Upper lobe of right lung (tissue), 1 donor: Measurements from ENCODE around the gene SIK2. TPM values are rescaled to one million over a fixed set of nuclear protein-coding genes. Genes with fewer than 3 reads are reported as not detected.
"Not testable (repeated sequence)": the region's sequence is repeated elsewhere in the genome, so short reads cannot be mapped to it uniquely, and the experiment has no call there.

Source experiments
- ATAC-seq: fragments of 200-7000 bp; cut with Tn5 transposase; one replicate; pipeline ENCODE4 v1.9.1; 2020; ENCODE audit warnings: mild to moderate bottlenecking, moderate library complexity
- DNase-seq: peaks from one replicate; pipeline ENCODE4 v3.0.0-alpha.2; 2020
- H3K27ac ChIP-seq: fragments of 200-600 bp; one replicate; pipeline ENCODE4 v1.8.0; 2022
- H3K27me3 ChIP-seq: fragments of 200-600 bp; one replicate; pipeline ENCODE4 v1.8.0; 2022; ENCODE audit warnings: mild to moderate bottlenecking
- H3K36me3 ChIP-seq: fragments of 200-600 bp; one replicate; pipeline ENCODE4 v1.8.0; 2022
- H3K4me1 ChIP-seq: fragments of 200-600 bp; one replicate; pipeline ENCODE4 v1.8.0; 2022
- H3K4me3 ChIP-seq: fragments of 200-600 bp; one replicate; pipeline ENCODE4 v1.8.0; 2022; ENCODE audit warnings: mild to moderate bottlenecking
- H3K9me3 ChIP-seq: fragments of 200-600 bp; one replicate; pipeline ENCODE4 v1.8.0; 2022
- intact Hi-C: fragments of 100-400 bp; cut with DNase I; formaldehyde crosslinking; loops from one replicate; pipeline ENCODE4 v1.11.0; 2022
- total RNA-seq: library from RNA; stranded (reverse); fragmentation: NEBNext Ultra II Directional; extraction: Animal tissue kit (Norgen Biotek cat#: 25700); gene quantifications from one replicate; pipeline ENCODE4 v1.2.1, GENCODE V29; 2021
- TF ChIP-seq, protein P1 (sequence below): fragments of 200-600 bp; IDR thresholded peaks from one replicate; pipeline ENCODE4 v1.8.0; 2022; ENCODE audit warnings: antibody characterized with exemption
- donor health status: DM: no; HTN: yes; CAD: no; lungs with severe emphysema.

Gene SIK2
- total RNA-seq, 1 donor from 2014 or later, result 32.6 TPM

DNA sequence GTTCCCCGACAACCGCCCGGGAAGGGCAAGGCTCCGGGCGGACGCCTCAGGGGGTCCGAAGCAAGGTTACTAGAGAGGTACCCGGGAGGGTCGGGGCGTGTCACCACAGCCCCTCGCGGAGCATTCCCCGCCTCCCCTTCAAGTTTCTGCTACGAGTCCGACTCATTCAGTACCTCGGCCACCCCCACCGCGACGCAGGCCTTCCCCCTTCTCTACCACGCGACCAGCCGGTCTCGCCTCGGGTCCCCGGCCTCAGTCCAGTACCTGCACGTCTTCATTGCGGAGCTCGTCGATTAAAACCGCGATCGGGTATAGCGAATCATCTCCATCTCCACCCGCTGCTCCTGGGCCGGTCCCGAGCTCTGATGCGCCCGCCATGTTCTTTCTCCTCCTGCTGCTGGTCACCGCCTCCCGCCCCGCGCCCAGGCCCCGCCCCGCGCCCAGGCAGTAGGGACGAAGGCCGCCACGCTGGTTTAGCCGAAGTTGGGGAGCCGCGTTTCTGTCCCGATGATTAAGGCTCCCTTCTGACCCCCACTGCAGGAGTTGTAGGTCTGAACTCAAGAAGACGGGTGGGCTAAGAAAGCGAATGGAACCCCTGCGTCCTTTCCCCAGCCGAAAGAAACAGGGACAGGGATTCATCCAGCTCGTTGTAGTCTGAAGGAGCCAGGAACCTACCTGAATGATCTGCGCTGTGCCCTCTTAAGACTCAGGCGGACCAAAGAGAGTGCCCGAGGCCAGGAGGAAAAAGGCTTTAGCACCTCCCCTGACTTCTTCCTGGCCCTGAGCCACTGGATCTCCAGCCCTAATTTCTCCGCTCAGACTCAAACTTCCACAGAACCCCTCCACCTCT is 164.0 kb downstream of the SIK2 start, which contains the start of gene PPP2R1B:
PPP2R1B (minus strand) TSS at position 406 of the 850 bp plus-strand sequence; CDS start at position 378, 28 bp downstream.
- intact Hi-C loops, result no loop called here
- Histone ChIP-seq H3K36me3 (peaks cover 31% of the 10 kb centered on the region), H3K4me1 (peaks cover 16% of the 10 kb centered on the region), H3K27ac (peak within 1 kb of the TSS; percentile 87), H3K27me3 (no peaks in the 10 kb centered on the region), H3K9me3 (no peaks in the 10 kb centered on the region), H3K4me3 (peak within 1 kb of the TSS; percentile 93)
- DNase-seq (peak; percentile 89), ATAC-seq (peak; percentile 98)
- TF ChIP-seq, protein P1, sequence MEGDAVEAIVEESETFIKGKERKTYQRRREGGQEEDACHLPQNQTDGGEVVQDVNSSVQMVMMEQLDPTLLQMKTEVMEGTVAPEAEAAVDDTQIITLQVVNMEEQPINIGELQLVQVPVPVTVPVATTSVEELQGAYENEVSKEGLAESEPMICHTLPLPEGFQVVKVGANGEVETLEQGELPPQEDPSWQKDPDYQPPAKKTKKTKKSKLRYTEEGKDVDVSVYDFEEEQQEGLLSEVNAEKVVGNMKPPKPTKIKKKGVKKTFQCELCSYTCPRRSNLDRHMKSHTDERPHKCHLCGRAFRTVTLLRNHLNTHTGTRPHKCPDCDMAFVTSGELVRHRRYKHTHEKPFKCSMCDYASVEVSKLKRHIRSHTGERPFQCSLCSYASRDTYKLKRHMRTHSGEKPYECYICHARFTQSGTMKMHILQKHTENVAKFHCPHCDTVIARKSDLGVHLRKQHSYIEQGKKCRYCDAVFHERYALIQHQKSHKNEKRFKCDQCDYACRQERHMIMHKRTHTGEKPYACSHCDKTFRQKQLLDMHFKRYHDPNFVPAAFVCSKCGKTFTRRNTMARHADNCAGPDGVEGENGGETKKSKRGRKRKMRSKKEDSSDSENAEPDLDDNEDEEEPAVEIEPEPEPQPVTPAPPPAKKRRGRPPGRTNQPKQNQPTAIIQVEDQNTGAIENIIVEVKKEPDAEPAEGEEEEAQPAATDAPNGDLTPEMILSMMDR, result no peak

DNA sequence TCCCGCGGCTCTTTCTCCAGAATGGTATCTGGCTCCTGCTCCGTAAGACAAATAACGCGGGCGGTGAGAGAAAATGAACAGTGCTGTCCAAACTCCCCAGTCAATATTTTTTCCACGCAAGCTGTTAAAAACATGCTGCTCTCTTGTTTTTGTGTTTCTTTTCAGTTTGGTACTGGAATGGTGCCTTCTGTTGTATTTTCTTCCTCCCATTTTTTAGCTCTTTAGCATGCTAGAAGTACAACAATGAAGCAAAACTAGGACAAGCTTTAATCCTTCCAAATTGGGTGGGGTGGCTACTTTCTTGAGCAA is 164.5 kb downstream of the SIK2 start:
- peak overlapping the region; percentile 87 for H3K27ac ChIP-seq
- intact Hi-C loops, result no loop called here
- no peaks in the 10 kb centered on the region for H3K27me3 ChIP-seq
- peaks cover 16% of the 10 kb centered on the region for H3K4me1 ChIP-seq
- TF ChIP-seq, protein P1, result no peak
- ATAC-seq, result no peak
- no peaks in the 10 kb centered on the region for H3K9me3 ChIP-seq
- DNase-seq, result no peak
- peaks cover 25% of the 10 kb centered on the region for H3K36me3 ChIP-seq
- peak overlapping the region; percentile 93 for H3K4me3 ChIP-seq

DNA sequence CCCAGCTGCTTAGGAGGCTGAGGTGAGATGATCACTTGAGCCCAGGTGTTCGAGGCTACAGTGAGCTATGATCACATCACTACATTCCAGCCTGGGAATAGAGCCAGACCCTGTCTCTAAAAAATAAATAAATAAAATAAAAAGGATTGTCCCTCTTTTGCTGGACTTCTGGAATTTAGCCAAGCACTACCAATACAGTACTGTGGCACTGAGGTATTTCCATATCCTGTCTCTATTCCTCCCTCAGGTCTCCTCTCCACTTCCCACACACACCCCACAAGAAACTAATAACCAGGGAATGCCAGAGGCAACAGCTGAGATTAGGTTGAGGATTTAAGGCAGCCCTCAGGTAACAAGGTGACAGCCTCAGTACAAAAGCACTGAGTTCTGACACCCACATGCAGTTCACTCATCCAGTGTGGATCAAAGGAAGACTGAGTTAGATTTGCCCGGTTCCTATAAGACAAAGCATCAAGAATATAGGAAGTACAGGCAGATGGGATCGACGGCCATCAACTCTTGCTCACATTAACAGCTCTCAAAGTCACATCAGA is 168.4 kb downstream of the SIK2 start:
- intact Hi-C loops, result loop anchor here (10.0 kb wide), 1 partner anchor 74 kb away; no protein-coding TSS in a partner anchor
- no peak for DNase-seq
- Histone ChIP-seq H3K4me3 (no peak overlapping the region), H3K27ac (no peak overlapping the region), H3K4me1 (peaks cover 3% of the 10 kb centered on the region), H3K9me3 (no peaks in the 10 kb centered on the region), H3K36me3 (no peaks in the 10 kb centered on the region), H3K27me3 (no peaks in the 10 kb centered on the region)
- no peak for ATAC-seq
- TF ChIP-seq, protein P1, result no peak

DNA sequence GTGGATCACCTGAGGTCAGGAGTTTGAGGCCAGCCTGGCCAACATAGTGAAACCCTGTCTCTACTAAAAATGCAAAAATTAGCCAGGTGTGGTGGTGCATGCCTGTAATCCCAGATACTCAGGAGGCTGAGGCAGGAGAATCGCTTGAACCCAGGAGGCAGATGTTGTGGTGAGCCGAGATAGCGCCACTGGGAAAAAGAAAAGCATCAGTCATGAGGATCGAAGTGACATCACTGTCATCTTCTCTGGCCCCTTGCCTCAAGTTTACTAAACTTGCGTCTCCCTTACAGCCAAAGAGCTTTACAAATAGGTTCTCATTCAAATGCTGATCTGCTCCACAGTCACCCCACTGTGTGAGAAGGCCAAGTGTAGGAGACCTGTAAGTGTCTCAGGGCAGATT is 169.0 kb downstream of the SIK2 start:
- H3K27ac ChIP-seq, ATAC-seq, H3K4me3 ChIP-seq, DNase-seq, H3K9me3 ChIP-seq, H3K27me3 ChIP-seq, H3K4me1 ChIP-seq, H3K36me3 ChIP-seq: not testable (repeated sequence)
- intact Hi-C loops, result loop anchor here (10.0 kb wide), 1 partner anchor 74 kb away; no protein-coding TSS in a partner anchor

DNA sequence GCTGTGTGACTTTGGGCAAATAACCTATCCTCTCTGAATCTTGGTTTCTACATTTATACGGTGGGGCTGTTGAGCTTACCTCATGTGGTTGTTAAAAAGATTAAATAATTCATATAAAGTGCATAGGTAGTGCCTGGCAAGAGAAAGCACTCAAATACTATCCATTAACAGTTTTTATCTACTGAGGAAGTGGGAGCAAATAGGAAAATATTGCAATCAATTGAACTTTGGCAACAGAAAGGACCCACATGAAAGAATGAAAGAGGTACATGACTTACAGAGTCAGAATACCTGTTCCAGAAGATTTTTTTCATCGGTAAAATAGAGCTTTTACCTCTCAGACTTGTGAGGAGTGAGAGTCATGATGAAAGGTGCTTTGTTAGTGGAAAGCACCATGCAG is 170.3 kb downstream of the SIK2 start:
- H3K4me1 ChIP-seq, result peaks cover 5% of the 10 kb centered on the region
- no peak overlapping the region for H3K27ac ChIP-seq
- no peaks in the 10 kb centered on the region for H3K27me3 ChIP-seq
- H3K4me3 ChIP-seq, result no peak overlapping the region
- H3K9me3 ChIP-seq, result no peaks in the 10 kb centered on the region
- no peaks in the 10 kb centered on the region for H3K36me3 ChIP-seq
- TF ChIP-seq, protein P1, result no peak
- intact Hi-C loops, result loop anchor here (10.0 kb wide), 1 partner anchor 72 kb away; no protein-coding TSS in a partner anchor
- no peak for DNase-seq
- ATAC-seq, result no peak
